OCI-LY3 (cell line): ENCODE measurements around the gene WNT6.

ENCODE experiments used
- H2AFZ ChIP-seq: fragments of 200-600, 300-600 bp; shearing (Covaris generic); 2 replicates; pipeline ENCODE4 v1.6.0; 2014; ENCODE audit warnings: antibody characterized with exemption, low read depth, low read length
- H3K27ac ChIP-seq: fragments of 200-600, 300-600 bp; sonication (generic); 2 replicates; pipeline ENCODE4 v1.5.1; 2014; ENCODE audit warnings: mild to moderate bottlenecking, low read length, moderate library complexity, mixed read lengths
- H3K27me3 ChIP-seq: fragments of 200-600, 300-600 bp; sonication (generic); 2 replicates; pipeline ENCODE4 v1.6.1; 2014; ENCODE audit warnings: low read depth, low read length, mixed read lengths
- H3K36me3 ChIP-seq: fragments of 200-600, 300-600 bp; sonication (generic); replicated peaks from 2 replicates; pipeline ENCODE3; 2014; ENCODE audit warnings: low read depth, low read length, mixed read lengths
- H3K4me1 ChIP-seq: fragments of 300-600, 200-600 bp; sonication (generic); 2 replicates; pipeline ENCODE4 v1.6.1; 2014; ENCODE audit warnings: low read length, mixed read lengths
- H3K4me2 ChIP-seq: fragments of 200-600, 300-600 bp; sonication (generic); 2 replicates; pipeline ENCODE4 v1.6.1; 2014; ENCODE audit warnings: low read length, mixed read lengths
- H3K4me3 ChIP-seq: fragments of 300-600, 200-600 bp; sonication (generic); 2 replicates; pipeline ENCODE4 v1.5.1; 2014; ENCODE audit warnings: antibody characterized with exemption, mild to moderate bottlenecking, low read length, moderate library complexity
- H3K79me2 ChIP-seq: fragments of 300-600, 200-600 bp; shearing (Covaris generic); 2 replicates; pipeline ENCODE4 v1.6.1; 2014; ENCODE audit warnings: mild to moderate bottlenecking, low read length, mixed read lengths
- H3K9ac ChIP-seq: fragments of 300-600, 200-600 bp; shearing (Covaris generic); 2 replicates; pipeline ENCODE4 v1.6.0; 2014; ENCODE audit warnings: mild to moderate bottlenecking, low read length, moderate library complexity
- H3K9me3 ChIP-seq: fragments of 200-600, 300-600 bp; shearing (Covaris generic); 2 replicates; pipeline ENCODE4 v1.6.1; 2014; ENCODE audit warnings: low read length, mixed read lengths; ENCODE audit not compliant: insufficient read depth
- H4K20me1 ChIP-seq: fragments of 200-600, 300-600 bp; sonication (generic); 2 replicates; pipeline ENCODE4 v1.6.1; 2016; ENCODE audit warnings: low read length, mixed read lengths; ENCODE audit not compliant: insufficient read depth
- CTCF ChIP-seq: fragments of 200-600, 300-600 bp; sonication (generic); IDR thresholded peaks from 2 replicates; pipeline ENCODE4 v1.5.1; 2014; ENCODE audit warnings: antibody characterized with exemption, low read length, low read depth
- EZH2phosphoT487 ChIP-seq: fragments of 200-600 bp; shearing (Covaris generic); IDR thresholded peaks from 2 replicates; pipeline ENCODE4 v1.6.1; 2018; ENCODE audit warnings: antibody characterized with exemption, mixed run types, low read depth

WNT6 gene

GRCh38 chr2:218904176-218904575, 44.6 kb downstream of the WNT6 start:
- Histone ChIP-seq H3K9ac (no peak overlapping the region), H3K9me3 (no peaks in the 10 kb centered on the region), H4K20me1 (no peaks in the 10 kb centered on the region), H3K27me3 (peaks cover 5% of the 10 kb centered on the region; the same call in 1 of the 2 replicates), H3K4me2 (no peak overlapping the region), H3K4me1 (peaks cover 10% of the 10 kb centered on the region), H3K4me3 (no peak overlapping the region), H3K36me3 (no peaks in the 10 kb centered on the region), H3K79me2 (no peaks in the 10 kb centered on the region), H2AFZ (no peak overlapping the region), H3K27ac (no peak overlapping the region)
- TF ChIP-seq EZH2phosphoT487 (no peak), CTCF (no peak)

GRCh38 chr2:218908721-218909619, 49.4 kb downstream of the WNT6 start:
- Histone ChIP-seq H3K79me2 (peaks cover 8% of the 10 kb centered on the region), H3K4me3 (peak overlapping the region; percentile 90), H4K20me1 (no peaks in the 10 kb centered on the region), H3K36me3 (no peaks in the 10 kb centered on the region), H3K4me2 (peak overlapping the region; percentile 87), H3K9ac (peak overlapping the region; percentile 90), H3K27me3 (no peaks in the 10 kb centered on the region), H3K4me1 (peaks cover 18% of the 10 kb centered on the region), H2AFZ (peak overlapping the region; percentile 52; the same call in 1 of the 2 replicates), H3K27ac (peak overlapping the region; percentile 61), H3K9me3 (no peaks in the 10 kb centered on the region)
- TF ChIP-seq CTCF (no peak), EZH2phosphoT487 (no peak)

GRCh38 chr2:218910741-218911140, 51.1 kb downstream of the WNT6 start:
- Histone ChIP-seq H3K36me3 (no peaks in the 10 kb centered on the region), H2AFZ (no peak overlapping the region), H3K27me3 (no peaks in the 10 kb centered on the region), H3K79me2 (peaks cover 8% of the 10 kb centered on the region), H3K27ac (no peak overlapping the region), H3K4me3 (no peak overlapping the region), H3K9ac (no peak overlapping the region), H4K20me1 (no peaks in the 10 kb centered on the region), H3K4me1 (peaks cover 12% of the 10 kb centered on the region; the same call in 1 of the 2 replicates), H3K4me2 (0 out of 2 replicates have a peak overlapping the region, but pooled peaks have one; percentile 3), H3K9me3 (no peaks in the 10 kb centered on the region)
- TF ChIP-seq EZH2phosphoT487, result no peak
- no peak for TF ChIP-seq CTCF

- Histone ChIP-seq H3K79me2 (no peaks in the 10 kb centered on the region), H3K27me3 (no peaks in the 10 kb centered on the region), H3K4me3 (no peak overlapping the region), H2AFZ (no peak overlapping the region), H4K20me1 (no peaks in the 10 kb centered on the region), H3K27ac (no peak overlapping the region), H3K4me2 (no peak overlapping the region), H3K36me3 (peaks cover 10% of the 10 kb centered on the region), H3K9ac (no peak overlapping the region), H3K4me1 (peaks cover 16% of the 10 kb centered on the region), H3K9me3 (no peaks in the 10 kb centered on the region)
- TF ChIP-seq EZH2phosphoT487 (no peak), CTCF (no peak)
These were observed 60.9 kb downstream of the WNT6 start for GRCh38 chr2:218920504-218920903.
